ENCODE measurements around the gene NPPB. TPM values are rescaled to one million over a fixed set of nuclear protein-coding genes. Genes with fewer than 3 reads are reported as not detected.

NPPB gene
- total RNA-seq, 4 donors from 2014 or later = not detected

DNA sequence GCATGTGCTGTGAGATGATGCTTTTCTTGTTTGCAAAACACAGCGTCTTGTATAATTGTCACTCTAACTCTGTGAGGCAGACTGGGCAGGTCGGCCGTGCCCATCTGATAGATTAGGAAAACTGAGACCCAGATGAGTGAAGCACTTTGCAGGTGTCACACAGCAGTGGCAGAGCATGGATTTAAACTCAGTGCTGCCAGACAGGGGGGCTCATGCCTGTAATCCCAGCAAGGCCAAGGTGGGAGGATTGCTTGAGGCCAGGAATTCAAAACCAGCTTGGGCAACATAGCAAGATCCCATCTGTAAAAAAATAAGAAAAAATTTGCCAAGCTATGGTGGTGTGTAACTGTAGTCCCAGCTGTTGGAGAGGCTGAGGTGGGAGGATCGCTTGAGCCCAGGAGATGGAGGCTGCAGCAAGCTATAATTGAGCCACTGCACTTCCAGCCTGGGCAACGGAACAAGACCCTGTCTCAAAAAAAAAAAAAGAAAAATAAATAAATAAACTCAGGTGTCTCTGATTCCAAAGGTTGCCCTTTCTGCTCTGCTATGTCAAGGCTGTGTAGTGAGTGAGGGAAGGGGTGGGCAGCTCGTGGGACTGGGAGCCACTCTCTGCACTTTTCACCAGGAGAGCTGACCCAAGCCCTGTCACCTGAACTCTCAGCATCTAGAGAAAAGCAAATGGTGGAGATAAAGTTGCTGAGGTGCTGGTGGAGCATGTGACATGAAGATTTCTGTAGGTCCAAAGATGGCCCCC, 32.9 kb upstream of the NPPB start:
- Histone ChIP-seq H3K27me3 (peaks cover 0 to 17% of the 10 kb centered on the region in 2 donors), H3K9me3 (no peaks in the 10 kb centered on the region), H3K27ac (no peak overlapping the region), H3K36me3 (no peaks in the 10 kb centered on the region), H3K4me1 (no peaks in the 10 kb centered on the region), H3K4me3 (no peak overlapping the region)
- DNase-seq (ENCODE audit: low spot score in 2 of 2) = no peak
- 73 to 78% methylated on average over 6 of the region's 6 CpGs for WGBS, 2 donors
- no peak for TF ChIP-seq EP300 (IDR thresholded peaks at IDR 0.05)
- TF ChIP-seq, protein P1, sequence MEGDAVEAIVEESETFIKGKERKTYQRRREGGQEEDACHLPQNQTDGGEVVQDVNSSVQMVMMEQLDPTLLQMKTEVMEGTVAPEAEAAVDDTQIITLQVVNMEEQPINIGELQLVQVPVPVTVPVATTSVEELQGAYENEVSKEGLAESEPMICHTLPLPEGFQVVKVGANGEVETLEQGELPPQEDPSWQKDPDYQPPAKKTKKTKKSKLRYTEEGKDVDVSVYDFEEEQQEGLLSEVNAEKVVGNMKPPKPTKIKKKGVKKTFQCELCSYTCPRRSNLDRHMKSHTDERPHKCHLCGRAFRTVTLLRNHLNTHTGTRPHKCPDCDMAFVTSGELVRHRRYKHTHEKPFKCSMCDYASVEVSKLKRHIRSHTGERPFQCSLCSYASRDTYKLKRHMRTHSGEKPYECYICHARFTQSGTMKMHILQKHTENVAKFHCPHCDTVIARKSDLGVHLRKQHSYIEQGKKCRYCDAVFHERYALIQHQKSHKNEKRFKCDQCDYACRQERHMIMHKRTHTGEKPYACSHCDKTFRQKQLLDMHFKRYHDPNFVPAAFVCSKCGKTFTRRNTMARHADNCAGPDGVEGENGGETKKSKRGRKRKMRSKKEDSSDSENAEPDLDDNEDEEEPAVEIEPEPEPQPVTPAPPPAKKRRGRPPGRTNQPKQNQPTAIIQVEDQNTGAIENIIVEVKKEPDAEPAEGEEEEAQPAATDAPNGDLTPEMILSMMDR (IDR thresholded peaks at IDR 0.05) = no peak
- TF ChIP-seq POLR2A (IDR thresholded peaks at IDR 0.05) = no peak

DNA sequence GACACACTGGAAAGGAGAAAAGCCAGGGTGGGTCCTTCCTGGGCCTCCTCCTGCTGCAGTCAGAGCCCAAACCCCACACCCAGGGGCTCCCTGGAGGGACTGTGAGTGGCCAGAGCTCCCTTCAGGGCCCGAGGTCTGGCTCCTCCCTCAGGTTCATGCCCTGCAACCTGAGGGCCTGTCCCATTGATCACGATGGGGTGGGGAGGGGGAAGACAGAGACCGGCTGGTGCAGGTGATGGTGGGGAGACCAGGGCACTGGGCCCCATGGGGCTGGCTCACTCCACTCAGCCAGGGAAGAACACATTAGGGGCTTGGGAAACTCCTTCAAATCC, 30.1 kb upstream of the NPPB start:
- H3K9me3 ChIP-seq = no peaks in the 10 kb centered on the region
- H3K27me3 ChIP-seq = no peaks in the 10 kb centered on the region
- DNase-seq (ENCODE audit: low spot score in 2 of 2) = no peak
- H3K4me1 ChIP-seq = no peaks in the 10 kb centered on the region
- TF ChIP-seq, protein P1 (IDR thresholded peaks at IDR 0.05) = no peak
- TF ChIP-seq EP300 (IDR thresholded peaks at IDR 0.05) (no peak), POLR2A (IDR thresholded peaks at IDR 0.05) (no peak)
- H3K4me3 ChIP-seq = no peak overlapping the region
- no peak overlapping the region for H3K27ac ChIP-seq
- WGBS, 2 donors = 38 to 41% methylated on average over 2 to 3 of the region's 3 CpGs
- H3K36me3 ChIP-seq = no peaks in the 10 kb centered on the region

DNA sequence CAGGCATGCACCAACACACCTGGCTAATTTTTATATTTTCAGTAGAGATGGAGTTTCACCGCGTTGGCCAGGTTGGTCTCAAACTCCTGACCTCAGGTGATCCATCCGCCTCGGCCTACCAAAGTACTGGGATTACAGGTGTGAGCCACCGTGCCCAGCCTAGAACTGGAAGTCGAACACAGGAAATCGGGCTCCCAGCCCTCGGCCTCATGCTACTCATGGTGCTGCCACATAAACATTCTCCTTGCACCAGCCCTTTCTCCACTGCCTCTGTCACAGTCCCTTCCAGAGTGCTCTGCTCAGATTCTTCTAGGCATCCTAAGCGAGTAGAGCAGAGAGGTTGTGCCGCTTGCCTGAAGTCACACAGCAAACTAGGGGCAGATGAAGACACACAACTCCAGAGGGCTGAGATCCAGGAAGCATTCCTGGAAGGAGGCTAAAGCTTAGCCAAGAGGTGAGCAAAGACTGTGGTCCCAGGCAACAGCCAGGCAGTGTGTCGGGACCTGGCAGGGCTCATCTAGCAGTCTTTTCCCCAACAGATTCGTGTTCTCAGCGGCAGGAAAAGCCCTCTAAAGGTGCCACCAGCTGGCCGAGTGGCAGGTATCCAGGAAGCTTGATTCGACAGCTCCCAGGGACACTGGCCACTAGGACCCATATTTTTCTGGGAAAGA, 29.6 kb upstream of the NPPB start:
- no peak overlapping the region for H3K4me3 ChIP-seq
- H3K27me3 ChIP-seq = no peaks in the 10 kb centered on the region
- 81 to 86% methylated on average over 15 of the region's 15 CpGs for WGBS, 2 donors
- TF ChIP-seq EP300 (IDR thresholded peaks at IDR 0.05) (no peak), POLR2A (IDR thresholded peaks at IDR 0.05) (no peak)
- TF ChIP-seq, protein P1 (IDR thresholded peaks at IDR 0.05) = no peak
- no peaks in the 10 kb centered on the region for H3K36me3 ChIP-seq
- H3K27ac ChIP-seq = no peak overlapping the region
- DNase-seq (ENCODE audit: low spot score in 2 of 2) = no peak
- H3K4me1 ChIP-seq = no peaks in the 10 kb centered on the region
- H3K9me3 ChIP-seq = no peaks in the 10 kb centered on the region

DNA sequence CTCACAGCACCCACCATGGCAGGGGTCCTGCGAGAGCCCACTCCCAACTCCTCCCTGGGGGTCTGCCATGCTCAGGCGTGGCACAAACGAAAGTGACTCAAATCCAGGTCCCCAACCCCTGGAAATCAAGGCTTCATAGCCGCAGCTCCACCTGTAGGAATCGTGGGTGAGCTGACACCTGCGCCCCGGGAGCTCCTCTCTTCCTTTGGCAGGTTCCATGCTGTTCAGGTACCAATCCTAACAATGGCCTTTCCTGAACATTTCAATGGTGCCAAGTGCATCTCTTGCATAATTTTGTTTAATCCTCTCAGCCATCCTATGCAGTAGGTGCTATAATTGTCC, 28.9 kb upstream of the NPPB start:
- H3K4me1 ChIP-seq = peaks cover 0 to 5% (median 0%) of the 10 kb centered on the region in 4 donors
- no peaks in the 10 kb centered on the region for H3K9me3 ChIP-seq
- no peaks in the 10 kb centered on the region for H3K27me3 ChIP-seq
- H3K27ac ChIP-seq = no peak overlapping the region
- H3K4me3 ChIP-seq = no peak overlapping the region
- WGBS, 2 donors = 76 to 84% methylated on average over 7 of the region's 7 CpGs
- no peak for DNase-seq (ENCODE audit: low spot score in 2 of 2)
- no peaks in the 10 kb centered on the region for H3K36me3 ChIP-seq
- no peak for TF ChIP-seq POLR2A (IDR thresholded peaks at IDR 0.05)
- TF ChIP-seq, protein P1 (IDR thresholded peaks at IDR 0.05) = no peak
- no peak for TF ChIP-seq EP300 (IDR thresholded peaks at IDR 0.05)

DNA sequence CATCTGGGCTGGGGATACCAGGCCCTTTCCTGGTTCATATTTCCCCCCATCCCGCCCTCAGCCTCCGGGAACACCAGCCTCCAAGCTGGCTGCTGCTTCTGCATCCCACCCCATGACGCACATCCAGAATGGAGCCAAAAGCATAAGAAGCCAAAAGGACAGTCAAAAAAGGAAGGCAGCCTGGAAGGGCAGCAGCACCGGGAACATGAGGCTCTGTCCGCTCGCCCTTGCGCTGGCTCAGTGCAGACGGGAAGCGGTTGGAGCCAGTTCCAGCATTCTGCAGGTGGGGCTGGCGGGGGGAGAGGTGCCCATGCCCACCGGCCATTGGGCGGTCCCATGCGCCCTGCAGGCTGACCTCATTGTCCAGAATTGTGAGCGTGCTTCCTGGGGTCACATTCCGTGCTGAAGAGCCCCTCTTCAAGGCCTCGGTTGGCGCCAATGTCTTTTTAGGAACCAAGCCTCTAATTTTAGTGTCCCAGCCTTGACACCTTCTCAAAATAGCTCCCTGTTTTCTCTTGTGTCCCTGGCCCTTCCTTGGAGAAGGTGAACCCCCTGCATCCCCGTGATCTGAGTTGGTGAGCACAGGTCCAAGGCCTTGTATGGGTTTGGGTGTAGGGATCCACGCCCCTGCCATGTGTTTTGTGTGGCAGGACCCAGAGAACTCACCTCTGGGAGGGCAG, 28.4 kb upstream of the NPPB start:
- 75 to 79% methylated on average over 19 of the region's 19 CpGs for WGBS, 2 donors
- H3K27ac ChIP-seq = no peak overlapping the region
- DNase-seq (ENCODE audit: low spot score in 2 of 2) = no peak

More for the DNA sequence above, 28.4 kb upstream of the NPPB start:
- Histone ChIP-seq H3K4me1 (peaks cover 0 to 5% (median 0%) of the 10 kb centered on the region in 4 donors), H3K27me3 (no peaks in the 10 kb centered on the region), H3K4me3 (no peak overlapping the region), H3K9me3 (no peaks in the 10 kb centered on the region), H3K36me3 (no peaks in the 10 kb centered on the region)
- TF ChIP-seq POLR2A (IDR thresholded peaks at IDR 0.05) (no peak), EP300 (IDR thresholded peaks at IDR 0.05) (peak in 1 of 2 donors; percentile 15)
- TF ChIP-seq, protein P1 (IDR thresholded peaks at IDR 0.05) = no peak

Data from tibial nerve (tissue), 4 donors.